VCaP (cell line): ENCODE results near the gene LPP.
A peak's percentile ranks its signal among the peaks of the same experiment; 100 is the strongest.

ENCODE experiments used
- H3K27ac ChIP-seq: fragments of 450-650 bp; 2 replicates; pipeline ENCODE4 v1.5.1; 2017
- CTCF ChIP-seq: fragments of 450-650 bp; conservative IDR thresholded peaks from 2 replicates; pipeline ENCODE4 v1.5.1; 2017; ENCODE audit warnings: mild to moderate bottlenecking, moderate library complexity

The LPP gene

GRCh38 chr3:188537606-188538005 lies 383.6 kb downstream of the LPP start:
- TF ChIP-seq CTCF, result no peak

GRCh38 chr3:188539037-188539436 lies 385.1 kb downstream of the LPP start:
- no peak for TF ChIP-seq CTCF
- H3K27ac ChIP-seq, result no peak overlapping the region

More at GRCh38 chr3:188537606-188538005, 383.6 kb downstream of the LPP start:
- H3K27ac ChIP-seq, result no peak overlapping the region

GRCh38 chr3:188539631-188540194 lies 385.8 kb downstream of the LPP start:
- TF ChIP-seq CTCF, result no peak
- H3K27ac ChIP-seq, result no peak overlapping the region

GRCh38 chr3:188542196-188542595 lies 388.2 kb downstream of the LPP start:
- H3K27ac ChIP-seq, result peak overlapping the region; percentile 83
- no peak for TF ChIP-seq CTCF

- H3K27ac ChIP-seq, result peak overlapping the region; percentile 83
- TF ChIP-seq CTCF, result no peak
Measured at GRCh38 chr3:188544012-188544411, 390.1 kb downstream of the LPP start.

- H3K27ac ChIP-seq, result no peak overlapping the region
- TF ChIP-seq CTCF, result no peak
Measured at GRCh38 chr3:188546835-188547670, 393.1 kb downstream of the LPP start.

- no peak for TF ChIP-seq CTCF
- H3K27ac ChIP-seq, result no peak overlapping the region
Measured at GRCh38 chr3:188553569-188553968, 399.6 kb downstream of the LPP start.
